Fibroblast of the aortic adventitia (primary cell): ENCODE data around the gene ALPP. TPM values are rescaled to one million over a fixed set of nuclear protein-coding genes. Genes with fewer than 3 reads are reported as not detected.
"Not testable (repeated sequence)": the region's sequence is repeated elsewhere in the genome, so short reads cannot be mapped to it uniquely, and the experiment has no call there.

ENCODE experiments used
- DNase-seq: peaks from one replicate; pipeline ENCODE4 v3.0.0-alpha.2; 2010; ENCODE audit warnings: low read depth
- H3K4me3 ChIP-seq: 2 replicates; pipeline ENCODE4 v1.5.1; 2011; ENCODE audit warnings: low read depth, mild to moderate bottlenecking, control low read depth, low read length, moderate library complexity
- total RNA-seq: library from RNA; depleted of rRNA; stranded (reverse); fragments of >200 nt; gene quantifications from 2 replicates; pipeline ENCODE4 v1.2.3, GENCODE V29; 2012; ENCODE audit warnings: low replicate concordance
- TF ChIP-seq, protein P1 (sequence below): IDR thresholded peaks from 2 replicates; pipeline ENCODE4 v1.5.1; 2011; ENCODE audit warnings: mild to moderate bottlenecking, low read length, control low read depth, inconsistent platforms; ENCODE audit not compliant: insufficient read depth

Gene ALPP
- total RNA-seq, 1 donor, result not detected

DNA sequence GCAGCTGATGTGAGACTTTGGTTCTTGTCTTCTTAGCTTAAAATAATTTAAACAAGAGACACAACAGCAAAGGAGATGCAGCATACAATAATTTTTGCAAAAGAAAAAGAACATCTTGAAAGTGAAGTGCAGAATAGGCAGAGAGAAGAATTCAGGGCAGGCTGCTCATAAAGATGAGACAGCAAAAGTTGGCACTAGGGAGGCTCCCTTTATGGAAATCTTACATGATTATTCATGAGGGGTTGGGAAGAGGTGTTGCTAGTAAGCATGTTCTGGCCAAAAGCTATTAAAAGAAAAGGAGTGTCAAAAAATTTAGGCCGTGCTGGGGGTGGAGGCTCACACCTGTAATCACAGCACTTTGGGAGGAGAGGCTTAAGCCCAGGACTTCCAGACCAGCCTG, 4.2 kb upstream of the ALPP start:
- TF ChIP-seq, protein P1, sequence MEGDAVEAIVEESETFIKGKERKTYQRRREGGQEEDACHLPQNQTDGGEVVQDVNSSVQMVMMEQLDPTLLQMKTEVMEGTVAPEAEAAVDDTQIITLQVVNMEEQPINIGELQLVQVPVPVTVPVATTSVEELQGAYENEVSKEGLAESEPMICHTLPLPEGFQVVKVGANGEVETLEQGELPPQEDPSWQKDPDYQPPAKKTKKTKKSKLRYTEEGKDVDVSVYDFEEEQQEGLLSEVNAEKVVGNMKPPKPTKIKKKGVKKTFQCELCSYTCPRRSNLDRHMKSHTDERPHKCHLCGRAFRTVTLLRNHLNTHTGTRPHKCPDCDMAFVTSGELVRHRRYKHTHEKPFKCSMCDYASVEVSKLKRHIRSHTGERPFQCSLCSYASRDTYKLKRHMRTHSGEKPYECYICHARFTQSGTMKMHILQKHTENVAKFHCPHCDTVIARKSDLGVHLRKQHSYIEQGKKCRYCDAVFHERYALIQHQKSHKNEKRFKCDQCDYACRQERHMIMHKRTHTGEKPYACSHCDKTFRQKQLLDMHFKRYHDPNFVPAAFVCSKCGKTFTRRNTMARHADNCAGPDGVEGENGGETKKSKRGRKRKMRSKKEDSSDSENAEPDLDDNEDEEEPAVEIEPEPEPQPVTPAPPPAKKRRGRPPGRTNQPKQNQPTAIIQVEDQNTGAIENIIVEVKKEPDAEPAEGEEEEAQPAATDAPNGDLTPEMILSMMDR, result no peak
- no peak overlapping the region for H3K4me3 ChIP-seq
- DNase-seq, result no peak

DNA sequence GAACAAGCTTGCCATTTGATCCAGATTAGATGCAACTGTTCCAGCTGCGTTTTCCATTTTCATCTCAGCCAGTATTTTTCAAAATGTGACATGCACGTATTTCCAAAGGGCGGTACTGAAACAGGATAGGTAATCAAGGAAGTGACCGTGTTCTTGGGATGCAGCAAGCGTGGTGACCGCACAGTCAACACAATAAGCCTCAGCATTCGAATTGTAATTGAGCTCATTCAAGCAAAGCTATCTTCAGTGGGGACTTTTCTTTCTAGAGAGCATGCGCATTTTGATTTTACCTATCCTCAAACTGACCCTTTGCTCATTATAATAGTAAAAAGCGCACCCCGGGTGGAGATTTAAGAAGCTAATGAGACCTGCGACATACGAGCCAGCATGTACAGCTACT, 3.4 kb upstream of the ALPP start:
- TF ChIP-seq, protein P1, result no peak
- DNase-seq, result no peak
- H3K4me3 ChIP-seq, result no peak overlapping the region

DNA sequence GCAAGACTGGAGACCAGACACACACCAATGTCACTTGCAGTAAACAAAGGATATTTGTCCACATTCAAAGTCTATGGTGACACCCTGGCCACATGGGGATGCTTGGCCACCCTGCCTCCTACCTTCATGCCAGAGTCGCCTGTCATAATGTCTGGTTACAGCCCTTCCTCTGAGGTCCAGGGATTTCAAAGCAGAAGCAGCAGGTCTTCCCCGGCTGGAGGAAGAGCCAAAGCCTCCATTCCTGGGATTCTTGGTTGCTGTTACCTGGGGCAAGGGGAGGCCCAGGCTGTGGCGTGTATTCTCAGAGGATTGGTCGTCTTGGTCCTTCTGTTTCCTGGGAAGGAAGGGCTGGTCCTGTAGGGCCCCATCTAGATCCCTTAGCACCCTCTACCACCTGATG, 2.3 kb upstream of the ALPP start:
- no peak for DNase-seq
- TF ChIP-seq, protein P1, result no peak
- H3K4me3 ChIP-seq, result no peak overlapping the region

DNA sequence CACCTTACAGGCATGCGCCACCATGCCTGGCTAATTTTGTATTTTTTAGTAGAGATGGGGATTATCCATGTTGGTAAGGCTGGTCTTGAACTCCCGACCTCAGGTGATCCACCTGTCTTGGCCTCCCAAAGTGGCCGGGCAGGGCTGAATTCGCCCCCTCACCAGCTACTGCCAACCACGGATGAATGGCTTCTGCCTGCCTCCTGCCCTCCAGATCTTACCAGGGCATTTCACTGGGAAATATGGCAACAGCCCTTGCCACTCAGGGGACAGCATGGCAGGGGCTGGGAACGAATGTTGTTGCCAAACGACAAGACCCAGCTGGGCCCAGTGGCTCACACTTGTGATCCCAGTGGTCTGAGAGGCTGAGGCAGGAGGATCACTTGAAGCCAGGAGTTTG, 1.8 kb upstream of the ALPP start:
- DNase-seq, result no peak
- TF ChIP-seq, protein P1, result no peak
- H3K4me3 ChIP-seq, result no peak overlapping the region

- TF ChIP-seq, protein P1, result no peak
- no peak for DNase-seq
- H3K4me3 ChIP-seq, result no peak overlapping the region
Observed at GRCh38 chr2:232377319-232377718, 1.2 kb upstream of the ALPP start.

DNA sequence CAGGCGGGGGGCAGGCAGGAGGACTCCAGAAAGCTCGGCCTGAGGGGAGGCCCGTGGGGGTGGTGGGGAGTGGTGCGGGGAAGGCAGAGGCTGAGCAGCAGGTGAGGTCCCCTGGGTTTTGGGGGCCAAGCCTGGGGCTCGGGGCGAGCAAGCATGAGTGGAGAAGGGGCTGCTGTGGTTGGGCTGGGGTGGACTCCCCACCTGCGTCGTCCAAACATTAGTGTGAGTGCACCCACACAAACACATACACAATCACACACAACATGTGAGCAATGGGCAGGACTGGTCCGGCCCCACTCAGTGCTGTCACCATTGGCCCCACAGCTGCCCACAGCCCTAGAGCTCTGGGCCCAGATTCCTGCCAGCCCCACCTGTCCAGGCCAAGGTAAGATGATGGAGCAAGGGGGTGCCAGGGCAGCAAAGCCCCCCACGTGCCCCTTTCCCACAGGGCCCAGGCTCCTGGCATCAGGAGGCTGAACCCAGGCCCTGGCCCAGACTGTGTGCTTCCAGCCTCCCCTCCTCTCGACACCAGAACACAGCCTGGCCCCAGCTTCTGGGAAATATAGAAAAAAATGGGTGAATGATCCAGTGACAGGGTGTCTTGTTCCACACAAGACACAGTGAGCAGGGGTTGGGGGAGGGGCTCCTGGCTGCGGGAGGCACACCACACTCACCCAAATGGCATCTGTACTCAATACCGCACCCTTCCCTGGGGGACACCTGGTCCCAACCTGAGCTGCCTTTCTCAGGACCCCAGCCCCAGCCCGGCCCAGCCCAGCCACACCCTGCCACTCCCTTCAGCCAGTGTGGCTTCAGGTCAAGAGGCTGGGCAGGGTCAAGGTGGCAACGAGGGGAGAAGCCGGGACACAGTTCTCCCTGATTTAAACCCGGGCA, 463 bp upstream of the ALPP start:
- TF ChIP-seq, protein P1, result no peak
- H3K4me3 ChIP-seq, result no peak overlapping the region
- no peak for DNase-seq

- DNase-seq, H3K4me3 ChIP-seq: not testable (repeated sequence)
Observed at GRCh38 chr2:232379610-232380590, 1.3 kb downstream of the ALPP start.

DNA sequence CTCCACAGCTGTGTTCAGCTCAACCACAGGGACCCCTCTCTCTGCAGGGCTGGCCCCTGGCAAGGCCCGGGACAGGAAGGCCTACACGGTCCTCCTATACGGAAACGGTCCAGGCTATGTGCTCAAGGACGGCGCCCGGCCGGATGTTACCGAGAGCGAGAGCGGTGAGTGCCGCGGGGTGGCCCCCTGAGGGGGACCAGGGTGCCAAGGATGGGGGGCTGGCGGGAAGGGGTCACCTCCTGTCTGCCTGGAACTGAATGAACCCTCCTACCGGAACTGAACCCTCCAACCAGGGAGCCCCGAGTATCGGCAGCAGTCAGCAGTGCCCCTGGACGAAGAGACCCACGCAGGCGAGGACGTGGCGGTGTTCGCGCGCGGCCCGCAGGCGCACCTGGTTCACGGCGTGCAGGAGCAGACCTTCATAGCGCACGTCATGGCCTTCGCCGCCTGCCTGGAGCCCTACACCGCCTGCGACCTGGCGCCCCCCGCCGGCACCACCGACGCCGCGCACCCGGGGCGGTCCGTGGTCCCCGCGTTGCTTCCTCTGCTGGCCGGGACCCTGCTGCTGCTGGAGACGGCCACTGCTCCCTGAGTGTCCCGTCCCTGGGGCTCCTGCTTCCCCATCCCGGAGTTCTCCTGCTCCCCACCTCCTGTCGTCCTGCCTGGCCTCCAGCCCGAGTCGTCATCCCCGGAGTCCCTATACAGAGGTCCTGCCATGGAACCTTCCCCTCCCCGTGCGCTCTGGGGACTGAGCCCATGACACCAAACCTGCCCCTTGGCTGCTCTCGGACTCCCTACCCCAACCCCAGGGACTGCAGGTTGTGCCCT, 2.9 kb downstream of the ALPP start:
- not testable (repeated sequence) for H3K4me3 ChIP-seq, DNase-seq
